DMS53 treated with DMSO at 0.1 percent for 48 hours (cell line): Measurements from ENCODE around the gene METRN.
A peak's percentile ranks its signal among the peaks of the same experiment; 100 is the strongest.

Experiments
- DNase-seq: peaks from one replicate; lab custom pipeline; 2025; ENCODE audit not compliant: unreplicated experiment; lab: John Stamatoyannopoulos, UW

Gene METRN

DNA sequence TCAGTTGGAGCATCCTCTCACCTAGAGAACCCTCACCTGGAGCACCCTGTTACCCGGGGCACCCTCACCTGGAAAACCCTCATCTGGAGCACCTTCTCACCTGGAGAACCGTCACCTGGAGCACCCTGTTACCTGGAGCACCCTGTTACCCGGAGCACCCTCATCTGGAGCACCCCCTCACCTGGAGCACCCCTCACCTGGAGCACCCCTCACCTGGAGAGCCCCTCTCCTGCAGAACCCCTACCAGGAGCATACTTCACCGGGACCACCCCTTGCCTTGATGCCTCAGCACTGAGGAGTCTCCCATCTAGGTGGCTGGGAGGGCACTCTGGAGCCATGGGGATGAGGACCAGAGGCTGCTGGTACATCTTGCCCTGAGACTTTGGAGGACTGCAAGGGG, 6.0 kb upstream of the METRN start:
- no peak for DNase-seq

GRCh38 chr16:709566-710499, 5.1 kb upstream of the METRN start:
- DNase-seq = peak; percentile 45

GRCh38 chr16:710500-711075, 4.3 kb upstream of the METRN start:
- no peak for DNase-seq

GRCh38 chr16:711084-711483, 3.8 kb upstream of the METRN start:
- DNase-seq = no peak

DNA sequence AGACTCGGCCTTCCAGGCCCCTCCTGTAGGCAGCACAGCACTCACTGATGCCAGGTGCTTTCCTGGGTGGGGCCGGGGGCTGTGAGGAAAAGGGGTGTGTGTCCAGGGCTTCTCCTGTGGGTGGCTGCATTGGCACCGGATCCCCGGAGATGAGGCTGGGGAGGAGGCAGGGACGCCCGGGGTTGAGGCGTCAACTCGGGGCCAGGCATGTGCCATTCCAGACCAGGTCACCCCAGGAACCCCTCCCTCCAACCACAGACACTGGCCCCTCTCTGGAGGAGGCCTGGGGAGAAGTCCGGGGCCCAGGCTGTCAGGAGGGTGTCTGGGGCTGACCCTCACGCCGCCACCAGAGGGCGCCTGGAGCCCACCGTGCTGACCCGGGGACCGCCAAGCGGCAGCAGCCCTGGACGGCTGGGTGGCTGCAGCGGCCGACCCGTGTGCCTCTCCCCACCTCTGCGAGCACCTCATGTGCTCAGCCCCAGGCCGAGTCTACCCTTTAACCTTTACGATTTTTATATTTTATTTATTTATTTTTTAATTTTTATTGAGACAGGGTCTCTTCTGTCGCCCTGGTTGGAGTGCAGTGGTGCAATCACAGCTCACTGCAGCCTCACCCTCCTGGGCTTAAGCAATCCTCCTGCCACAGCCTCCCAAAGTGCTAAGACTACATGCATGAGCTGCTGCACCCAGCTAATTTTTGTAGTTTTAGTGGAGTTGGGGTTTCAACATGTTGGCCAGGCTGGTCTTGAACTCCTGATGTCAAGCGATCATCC, 3.2 kb upstream of the METRN start:
- peak; percentile 34 for DNase-seq

DNA sequence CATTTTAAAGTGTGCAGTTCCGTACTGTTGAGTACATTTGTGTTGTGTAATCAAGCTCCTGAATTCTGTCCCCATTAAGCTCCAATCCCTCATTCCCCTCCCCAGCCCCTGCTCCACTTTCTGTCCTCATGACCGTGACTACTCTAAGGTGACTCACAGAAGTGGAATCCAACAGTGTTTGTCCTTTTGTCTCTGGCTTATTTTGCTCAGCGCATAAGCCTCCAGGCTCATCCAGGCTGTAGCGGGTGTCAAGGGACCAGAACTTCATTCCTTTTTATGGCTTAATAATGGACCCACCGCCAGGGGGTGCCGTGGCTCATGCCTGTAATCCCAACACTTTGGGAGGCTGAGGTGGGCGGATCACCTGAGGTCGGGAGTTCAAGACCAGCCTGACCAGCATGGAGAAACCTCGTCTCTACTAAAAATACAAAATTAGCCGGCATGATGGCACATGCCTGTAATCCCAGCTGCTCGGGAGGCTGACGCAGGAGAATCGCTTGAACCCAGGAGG, 2.1 kb upstream of the METRN start:
- DNase-seq = peak; percentile 66

DNA sequence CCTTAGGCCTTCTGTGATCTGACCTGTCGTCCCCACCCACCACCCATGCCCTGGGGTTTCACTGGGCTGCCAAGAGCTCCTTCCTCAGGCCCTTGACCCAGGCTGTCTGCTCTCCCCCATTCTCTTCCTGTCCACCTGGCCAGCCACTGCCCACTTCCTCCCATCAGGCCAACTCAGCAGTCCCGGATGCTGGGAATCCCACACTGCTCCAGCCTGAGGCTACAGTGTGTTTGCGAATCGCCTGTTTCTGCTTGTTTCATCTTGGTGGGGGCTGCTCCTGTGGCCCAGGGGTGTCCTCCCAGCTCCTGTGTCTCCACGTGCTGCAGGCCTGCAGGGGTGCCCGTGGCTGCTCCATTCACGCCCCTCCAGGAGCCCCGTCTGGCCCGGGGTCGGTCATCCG, 839 bp upstream of the METRN start:
- no peak for DNase-seq

DNA sequence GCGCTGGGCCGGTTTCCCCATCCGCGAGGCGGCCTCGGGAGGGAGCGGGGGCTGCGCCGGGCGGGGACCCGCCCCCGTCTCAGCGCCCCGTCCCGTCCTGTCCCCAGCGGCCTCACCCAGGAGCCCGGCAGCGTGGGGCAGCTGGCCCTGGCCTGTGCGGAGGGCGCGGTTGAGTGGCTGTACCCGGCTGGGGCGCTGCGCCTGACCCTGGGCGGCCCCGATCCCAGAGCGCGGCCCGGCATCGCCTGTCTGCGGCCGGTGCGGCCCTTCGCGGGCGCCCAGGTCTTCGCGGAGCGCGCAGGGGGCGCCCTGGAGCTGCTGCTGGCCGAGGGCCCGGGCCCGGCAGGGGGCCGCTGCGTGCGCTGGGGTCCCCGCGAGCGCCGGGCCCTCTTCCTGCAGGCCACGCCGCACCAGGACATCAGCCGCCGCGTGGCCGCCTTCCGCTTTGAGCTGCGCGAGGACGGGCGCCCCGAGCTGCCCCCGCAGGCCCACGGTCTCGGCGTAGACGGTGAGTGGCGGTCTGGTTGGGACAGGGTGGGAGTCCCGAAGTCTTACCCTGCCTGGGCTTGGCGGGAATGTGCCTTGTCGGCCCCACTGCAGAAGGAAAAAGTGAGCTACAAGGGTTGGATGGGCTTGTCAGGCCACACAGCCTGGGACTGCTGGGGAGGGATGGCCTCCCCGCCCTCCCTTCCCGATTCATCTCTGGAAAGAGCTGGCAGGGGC, 720 bp downstream of the METRN start:
- DNase-seq = no peak

DNA sequence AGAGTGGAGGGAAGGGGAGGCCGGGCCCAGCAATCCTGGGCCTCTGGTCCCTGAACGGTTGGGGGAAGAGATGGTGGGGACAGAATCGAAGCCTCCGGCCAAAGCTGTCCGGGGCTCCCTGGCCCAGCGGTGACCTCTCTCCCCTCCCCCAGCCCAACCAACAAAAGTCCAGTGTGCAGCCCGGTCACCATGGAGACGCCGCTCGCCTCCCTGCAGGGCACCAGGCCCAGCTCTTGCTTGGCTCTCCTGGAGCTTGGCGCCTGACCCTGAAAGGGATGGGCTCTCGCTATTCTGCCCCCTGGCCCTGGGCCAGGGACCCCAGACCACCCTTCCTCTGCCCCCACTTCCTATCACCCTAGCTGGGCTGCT, 1.3 kb downstream of the METRN start:
- DNase-seq = no peak

GRCh38 chr16:716768-717325, 1.9 kb downstream of the METRN start:
- DNase-seq = no peak

DNA sequence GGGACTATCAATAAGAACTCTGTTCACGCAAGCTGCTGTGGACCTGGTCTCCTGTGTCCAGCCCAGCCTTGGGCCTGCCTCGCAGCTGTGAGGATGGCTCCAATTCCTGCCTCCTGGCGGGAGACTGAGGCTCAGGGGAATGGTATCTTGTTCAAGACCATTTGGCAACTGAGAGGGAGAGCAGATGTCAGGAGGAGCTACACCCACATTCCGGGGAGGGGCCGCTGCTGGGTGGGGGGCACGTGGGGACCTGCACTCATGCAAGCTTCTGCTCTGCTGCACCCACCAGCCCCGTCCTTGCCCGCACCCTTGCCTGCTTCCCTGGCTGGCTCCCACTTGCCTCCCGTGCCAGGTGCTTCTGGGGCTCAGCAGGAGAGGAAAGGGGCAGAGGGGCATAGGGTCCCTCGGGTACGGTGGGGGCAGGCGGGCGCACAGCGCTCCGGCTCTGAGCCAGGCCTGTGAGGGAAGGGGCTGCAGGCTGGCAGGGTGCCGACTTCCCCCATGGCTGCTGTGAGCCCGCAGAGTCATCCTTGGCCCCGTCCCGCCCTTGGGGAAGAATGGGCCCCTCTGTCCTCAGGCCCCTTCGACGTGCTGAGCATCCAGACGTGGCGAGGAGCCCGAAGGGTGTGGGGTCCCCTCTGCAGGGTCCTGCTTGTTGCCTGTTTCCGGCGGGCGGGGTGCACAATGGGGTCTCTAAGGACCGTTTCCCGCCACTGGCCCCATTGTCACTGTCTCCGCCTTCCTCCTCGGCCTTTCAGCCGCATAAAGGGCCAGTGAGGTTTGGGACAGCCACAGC, 2.7 kb downstream of the METRN start:
- DNase-seq = no peak

DNA sequence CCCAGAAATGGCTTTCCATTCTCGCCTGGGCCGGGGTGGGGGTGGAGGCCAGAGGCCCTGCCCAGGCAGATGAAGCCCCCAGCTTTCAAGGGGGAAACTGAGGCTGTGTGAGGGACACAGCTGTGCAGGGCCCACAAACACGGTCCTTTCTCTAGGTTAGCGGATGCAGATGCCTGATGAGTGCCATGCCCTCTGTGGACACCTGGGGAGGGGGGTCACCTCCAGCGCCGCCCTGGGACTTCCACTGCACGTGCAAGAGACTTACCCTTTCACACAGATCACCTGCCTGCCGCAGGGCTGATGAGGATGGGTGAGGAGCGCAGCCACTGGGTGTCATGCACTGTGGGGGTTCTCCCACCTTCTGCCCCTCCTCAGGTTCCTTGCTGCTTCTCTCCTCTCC, 3.5 kb downstream of the METRN start:
- DNase-seq = no peak

DNA sequence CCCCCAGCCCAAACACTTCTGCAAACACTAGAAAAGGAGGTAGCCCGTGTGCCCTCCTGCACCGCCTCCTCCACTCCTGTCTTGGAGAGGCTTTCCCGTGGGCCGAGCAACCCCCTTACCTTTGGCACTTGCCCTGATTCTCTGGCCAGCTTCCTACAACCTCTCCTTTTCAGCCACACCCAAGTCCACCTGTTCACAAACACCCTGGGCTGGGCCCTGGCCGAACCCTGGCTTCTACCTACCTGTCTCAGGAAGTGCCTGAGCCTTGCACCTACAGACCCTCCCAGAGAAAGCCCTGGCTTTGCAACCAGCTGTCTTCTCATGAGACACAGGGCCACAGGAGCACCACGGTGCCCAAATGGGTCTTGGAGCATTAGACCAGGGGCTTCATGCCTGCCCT, 4.0 kb downstream of the METRN start:
- no peak for DNase-seq

DNA sequence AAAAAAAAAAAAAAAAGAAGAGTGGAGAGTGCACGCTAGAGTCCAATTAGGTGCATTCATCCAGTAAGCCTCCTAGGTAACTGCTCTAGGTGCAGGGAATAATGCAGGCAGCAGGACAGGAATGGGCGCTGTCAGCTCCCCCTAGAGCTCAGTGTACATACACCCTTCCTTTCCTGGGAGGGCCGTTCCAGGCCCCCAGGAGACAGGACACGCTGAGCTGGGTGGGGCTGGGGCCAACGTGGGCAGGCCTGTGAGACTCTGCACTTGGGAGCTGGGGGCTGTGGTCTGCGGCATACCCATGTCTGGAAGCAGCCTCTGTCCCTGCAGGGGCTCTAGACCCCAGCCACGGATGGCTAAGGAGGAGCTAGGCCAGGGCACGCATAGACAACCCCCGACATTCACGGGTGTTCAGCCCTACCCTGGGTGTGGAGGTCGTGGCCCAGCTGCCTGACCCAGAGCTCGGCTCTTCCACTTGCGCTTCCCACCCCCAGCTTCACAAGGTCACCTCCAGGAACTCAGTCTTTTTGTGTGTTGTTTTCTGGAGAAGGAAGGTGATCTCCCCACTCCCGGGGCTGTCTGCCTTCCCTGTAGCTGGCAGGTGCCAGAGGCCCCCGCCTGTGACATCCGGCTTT, 5.0 kb downstream of the METRN start:
- peak; percentile 53 for DNase-seq

- peak; percentile 37 for DNase-seq
Measured at GRCh38 chr16:720447-720989, 5.6 kb downstream of the METRN start.

- DNase-seq = peak; percentile 64
Measured at GRCh38 chr16:720990-721764, 6.3 kb downstream of the METRN start, which contains the start of gene ANTKMT. Gene ANTKMT (plus strand): TSS chr16:721146. CDS start chr16:721275, 129 bp downstream.

DNA sequence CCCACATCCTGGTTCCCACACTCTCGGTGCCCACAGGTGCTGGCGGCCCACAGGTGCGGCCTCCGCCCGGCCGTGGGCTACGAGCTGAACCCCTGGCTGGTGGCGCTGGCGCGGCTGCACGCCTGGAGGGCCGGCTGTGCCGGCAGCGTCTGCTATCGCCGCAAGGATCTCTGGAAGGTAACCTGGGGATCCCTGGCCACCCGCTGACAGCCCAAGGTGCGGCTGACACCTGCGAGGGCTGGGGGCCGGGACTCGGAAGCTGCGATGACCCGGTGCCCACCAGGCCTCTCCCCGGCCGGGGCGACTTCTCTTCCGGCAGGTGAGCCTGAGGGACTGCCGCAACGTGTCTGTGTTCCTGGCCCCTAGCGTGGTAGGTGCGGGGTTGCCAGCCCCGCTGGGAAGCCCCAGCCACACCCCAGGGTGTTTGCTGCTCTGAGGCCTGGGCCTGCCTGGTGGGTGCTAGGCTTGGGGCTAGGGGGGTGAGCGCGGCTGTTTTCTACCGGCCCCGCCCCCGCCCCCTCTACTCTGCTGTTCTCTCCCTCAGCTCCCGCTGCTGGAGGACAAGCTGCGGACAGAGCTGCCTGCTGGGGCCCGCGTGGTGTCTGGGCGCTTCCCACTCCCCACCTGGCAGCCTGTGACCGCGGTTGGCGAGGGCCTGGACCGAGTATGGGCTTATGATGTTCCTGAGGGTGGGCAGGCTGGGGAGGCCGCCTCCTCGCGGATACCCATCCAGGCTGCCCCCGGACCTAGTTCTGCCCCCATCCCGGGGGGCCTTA, 7.0 kb downstream of the METRN start:
- DNase-seq = no peak
